Measurements from ENCODE around the gene ZBTB7B. TPM values are rescaled to one million over a fixed set of nuclear protein-coding genes. Genes with fewer than 3 reads are reported as not detected.

ZBTB7B gene
- total RNA-seq, 1 experiment from 2014 or later: 38.3 TPM

DNA sequence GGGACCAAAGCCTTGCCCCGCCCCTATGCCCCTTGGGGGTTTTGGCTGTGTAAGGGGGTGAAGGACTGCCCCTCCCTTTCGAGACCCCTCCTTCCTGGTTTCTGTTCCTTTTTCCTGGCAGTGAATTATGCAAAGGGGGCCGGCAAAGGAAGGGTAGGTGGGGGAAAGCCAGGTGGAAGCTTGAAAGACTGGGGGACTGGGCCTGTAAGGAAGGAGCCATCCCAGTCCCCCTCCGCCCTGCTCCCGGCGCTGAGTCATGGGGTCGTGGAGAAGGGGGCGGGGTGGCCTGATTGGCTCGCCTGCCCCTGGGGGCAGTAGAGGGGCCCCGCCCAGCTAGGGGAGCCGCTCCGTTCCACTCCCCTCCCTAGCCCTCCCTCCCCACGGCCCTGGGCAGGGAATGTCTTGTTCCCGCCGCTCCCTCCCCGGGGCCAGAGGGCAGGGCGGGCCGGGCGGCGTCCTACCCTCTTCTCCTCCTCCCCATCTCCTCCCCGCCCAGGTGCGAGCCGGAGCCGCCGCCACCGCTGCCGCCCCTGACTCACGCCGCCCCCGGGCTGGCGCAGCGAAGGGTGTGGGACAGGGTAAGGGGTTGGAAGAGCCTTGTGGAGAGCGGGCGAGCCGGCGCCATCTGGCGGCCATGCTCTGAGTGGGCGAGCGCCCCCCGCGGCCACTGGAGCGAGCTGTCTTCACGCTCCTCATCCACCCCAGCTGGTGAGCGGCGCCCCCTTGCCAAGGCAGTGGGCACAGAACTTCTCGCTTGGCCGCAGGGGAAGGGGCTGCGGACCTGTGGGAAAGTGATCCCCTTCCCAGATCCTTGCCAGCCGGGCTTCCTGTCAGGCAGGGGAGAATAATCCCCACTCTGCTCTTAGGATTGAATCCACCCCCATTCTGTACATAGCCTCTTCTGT lies 14.7 kb downstream of the ZBTB7B start:
- H3K4me1 Mint-ChIP-seq: peaks cover 36 to 58% of the 10 kb centered on the region in 2 experiments

More for the DNA sequence above, 14.7 kb downstream of the ZBTB7B start:
- Histone ChIP-seq H3K9me3 (ENCODE audit: control insufficient read depth, low read depth, low read length) (no peaks in the 10 kb centered on the region), H3K4ac (ENCODE audit: low read depth, low read length) (no peak overlapping the region), H4K8ac (replicated peaks; ENCODE audit: insufficient read length, low read depth, low read length) (no peak overlapping the region), H3K27ac (ENCODE audit: insufficient read length, low read depth, low read length) (no peak overlapping the region), H3K14ac (ENCODE audit: insufficient read depth, low read length) (no peak overlapping the region), H3T11ph (ENCODE audit: low read length) (no peak overlapping the region), H2BK120ac (ENCODE audit: low read depth, low read length, poor library complexity, severe bottlenecking) (no peak overlapping the region), H3K9ac (ENCODE audit: extremely low read depth, insufficient read length, low read length) (no peak overlapping the region), H2BK15ac (ENCODE audit: low read depth, low read length) (no peak overlapping the region), H2BK20ac (ENCODE audit: low read depth, low read length, poor library complexity, severe bottlenecking) (no peak overlapping the region), H2AFZ (ENCODE audit: low read length) (no peak overlapping the region), H3K4me1 (ENCODE audit: insufficient read depth, low read length) (peaks cover 3% of the 10 kb centered on the region; the same call in 1 of the 2 replicates), H3K23me2 (ENCODE audit: insufficient read length, low read depth, low read length, poor library complexity, severe bottlenecking) (no peaks in the 10 kb centered on the region), H4K5ac (ENCODE audit: insufficient read length, low read depth, low read length) (no peak overlapping the region), H3K79me2 (ENCODE audit: insufficient read depth, low read length) (no peaks in the 10 kb centered on the region; the same call in 1 of the 2 replicates), H3K4me2 (ENCODE audit: insufficient read depth, insufficient read length, low read length) (peak overlapping the region; percentile 34), H4K20me1 (ENCODE audit: control insufficient read depth, insufficient read depth, insufficient read length) (no peaks in the 10 kb centered on the region), H4K91ac (ENCODE audit: insufficient read length, low read depth, low read length) (no peak overlapping the region), H3K56ac (ENCODE audit: insufficient read length, low read depth, low read length) (no peak overlapping the region), H3K18ac (ENCODE audit: insufficient read length, low read depth, low read length) (peak overlapping the region; percentile 54), H2AK5ac (ENCODE audit: insufficient read length, low read length) (no peak overlapping the region), H3K79me1 (ENCODE audit: insufficient read depth, low read depth, low read length, poor library complexity, severe bottlenecking) (no peaks in the 10 kb centered on the region), H2BK5ac (ENCODE audit: insufficient read length, low read length) (no peak overlapping the region), H2BK12ac (ENCODE audit: insufficient read length, low read depth, low read length) (no peak overlapping the region), H3K23ac (ENCODE audit: insufficient read length, low read depth, low read length) (no peak overlapping the region), H3K27me3 (ENCODE audit: insufficient read depth, low read length) (no peaks in the 10 kb centered on the region)
- peak overlapping the region; percentile 95 to 98 (median 95) for H3K27ac Mint-ChIP-seq
- no peaks in the 10 kb centered on the region; a peak in 1 of 5 replicates for H3K9me3 Mint-ChIP-seq
- peaks cover 4% of the 10 kb centered on the region for H3K27me3 Mint-ChIP-seq (ENCODE audit: low read depth)
- DNase-seq: peak; percentile 94
- WGBS (ENCODE audit: extremely low coverage, insufficient read length, low lambda C conversion rate): no CpG with 5 or more reads among the region's 49 CpGs
- peaks cover 8 to 38% (median 23%) of the 10 kb centered on the region in 3 experiments; a peak in 6 of 7 replicates for H3K36me3 Mint-ChIP-seq (ENCODE audit: insufficient read depth in 1 of 3, low read depth in 3 of 3)
- TF ChIP-seq, protein P1, sequence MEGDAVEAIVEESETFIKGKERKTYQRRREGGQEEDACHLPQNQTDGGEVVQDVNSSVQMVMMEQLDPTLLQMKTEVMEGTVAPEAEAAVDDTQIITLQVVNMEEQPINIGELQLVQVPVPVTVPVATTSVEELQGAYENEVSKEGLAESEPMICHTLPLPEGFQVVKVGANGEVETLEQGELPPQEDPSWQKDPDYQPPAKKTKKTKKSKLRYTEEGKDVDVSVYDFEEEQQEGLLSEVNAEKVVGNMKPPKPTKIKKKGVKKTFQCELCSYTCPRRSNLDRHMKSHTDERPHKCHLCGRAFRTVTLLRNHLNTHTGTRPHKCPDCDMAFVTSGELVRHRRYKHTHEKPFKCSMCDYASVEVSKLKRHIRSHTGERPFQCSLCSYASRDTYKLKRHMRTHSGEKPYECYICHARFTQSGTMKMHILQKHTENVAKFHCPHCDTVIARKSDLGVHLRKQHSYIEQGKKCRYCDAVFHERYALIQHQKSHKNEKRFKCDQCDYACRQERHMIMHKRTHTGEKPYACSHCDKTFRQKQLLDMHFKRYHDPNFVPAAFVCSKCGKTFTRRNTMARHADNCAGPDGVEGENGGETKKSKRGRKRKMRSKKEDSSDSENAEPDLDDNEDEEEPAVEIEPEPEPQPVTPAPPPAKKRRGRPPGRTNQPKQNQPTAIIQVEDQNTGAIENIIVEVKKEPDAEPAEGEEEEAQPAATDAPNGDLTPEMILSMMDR (conservative IDR thresholded peaks at IDR 0.05): peak; percentile 100
- H3K4me3 Mint-ChIP-seq: peak overlapping the region; percentile 50 to 72
